ENCODE data around the gene LRFN3. TPM values are rescaled to one million over a fixed set of nuclear protein-coding genes. Genes with fewer than 3 reads are reported as not detected.

Gene LRFN3
- polyA plus RNA-seq, 1 donor: 10.2 TPM

Other genes starting within 250 kb of the LRFN3 start
- 0.32 TPM for gene ZBTB32, start 231.8 kb upstream of the LRFN3 start, polyA plus RNA-seq (ENCODE audit: insufficient read length)
- 34.5 TPM for gene KMT2B, start 218.4 kb upstream of the LRFN3 start, polyA plus RNA-seq (ENCODE audit: insufficient read length)
- gene IGFLR1, start 193.9 kb upstream of the LRFN3 start, polyA plus RNA-seq (ENCODE audit: insufficient read length): 4.9 TPM
- gene U2AF1L4, start 191.0 kb upstream of the LRFN3 start, polyA plus RNA-seq (ENCODE audit: insufficient read length): 19.0 TPM
- gene PSENEN, start 190.7 kb upstream of the LRFN3 start, polyA plus RNA-seq (ENCODE audit: insufficient read length): 54.4 TPM
- gene LIN37, start 187.8 kb upstream of the LRFN3 start, polyA plus RNA-seq (ENCODE audit: insufficient read length): 8.8 TPM
- gene HSPB6, start 179.3 kb upstream of the LRFN3 start, polyA plus RNA-seq (ENCODE audit: insufficient read length): 19.7 TPM
- gene PROSER3, start 178.2 kb upstream of the LRFN3 start, polyA plus RNA-seq (ENCODE audit: insufficient read length): 26.5 TPM
- 27.3 TPM for gene ARHGAP33, start 160.8 kb upstream of the LRFN3 start, polyA plus RNA-seq (ENCODE audit: insufficient read length)
- gene PRODH2, start 123.5 kb upstream of the LRFN3 start, polyA plus RNA-seq (ENCODE audit: insufficient read length): 39.3 TPM
- 123 TPM for gene NPHS1, start 83.9 kb upstream of the LRFN3 start, polyA plus RNA-seq (ENCODE audit: insufficient read length)
- 9.0 TPM for gene KIRREL2, start 79.5 kb upstream of the LRFN3 start, polyA plus RNA-seq (ENCODE audit: insufficient read length)
- gene APLP1, start 67.8 kb upstream of the LRFN3 start, polyA plus RNA-seq (ENCODE audit: insufficient read length): 25.0 TPM
- 4.4 TPM for gene NFKBID, start 35.8 kb upstream of the LRFN3 start, polyA plus RNA-seq (ENCODE audit: insufficient read length)
- 1.1 TPM for gene HCST, start 33.8 kb upstream of the LRFN3 start, polyA plus RNA-seq (ENCODE audit: insufficient read length)
- gene TYROBP, start 28.1 kb upstream of the LRFN3 start, polyA plus RNA-seq (ENCODE audit: insufficient read length): 7.4 TPM
- 9.4 TPM for gene SDHAF1, start 58.8 kb downstream of the LRFN3 start, polyA plus RNA-seq (ENCODE audit: insufficient read length)
- 14.0 TPM for gene SYNE4, start 72.4 kb downstream of the LRFN3 start, polyA plus RNA-seq (ENCODE audit: insufficient read length)
- 15.3 TPM for gene ALKBH6, start 77.8 kb downstream of the LRFN3 start, polyA plus RNA-seq (ENCODE audit: insufficient read length)
- 55.9 TPM for gene CLIP3, start 96.5 kb downstream of the LRFN3 start, polyA plus RNA-seq (ENCODE audit: insufficient read length)
- 9.2 TPM for gene THAP8, start 117.9 kb downstream of the LRFN3 start, polyA plus RNA-seq (ENCODE audit: insufficient read length)
- 7.8 TPM for gene WDR62, start 118.5 kb downstream of the LRFN3 start, polyA plus RNA-seq (ENCODE audit: insufficient read length)
- not detected for gene OVOL3, start 174.8 kb downstream of the LRFN3 start, polyA plus RNA-seq (ENCODE audit: insufficient read length)
- 42.6 TPM for gene POLR2I, start 178.5 kb downstream of the LRFN3 start, polyA plus RNA-seq (ENCODE audit: insufficient read length)
- 110 TPM for gene TBCB, start 179.1 kb downstream of the LRFN3 start, polyA plus RNA-seq (ENCODE audit: insufficient read length)
- 520 TPM for gene CAPNS1, start 203.7 kb downstream of the LRFN3 start, polyA plus RNA-seq (ENCODE audit: insufficient read length)
- 25.6 TPM for gene COX7A1, start 216.1 kb downstream of the LRFN3 start, polyA plus RNA-seq (ENCODE audit: insufficient read length)

Data from left kidney (tissue), 1 donor.